Measurements from ENCODE around the gene KATNB1.
A peak's percentile ranks its signal among the peaks of the same experiment; 100 is the strongest.

Gene KATNB1

DNA sequence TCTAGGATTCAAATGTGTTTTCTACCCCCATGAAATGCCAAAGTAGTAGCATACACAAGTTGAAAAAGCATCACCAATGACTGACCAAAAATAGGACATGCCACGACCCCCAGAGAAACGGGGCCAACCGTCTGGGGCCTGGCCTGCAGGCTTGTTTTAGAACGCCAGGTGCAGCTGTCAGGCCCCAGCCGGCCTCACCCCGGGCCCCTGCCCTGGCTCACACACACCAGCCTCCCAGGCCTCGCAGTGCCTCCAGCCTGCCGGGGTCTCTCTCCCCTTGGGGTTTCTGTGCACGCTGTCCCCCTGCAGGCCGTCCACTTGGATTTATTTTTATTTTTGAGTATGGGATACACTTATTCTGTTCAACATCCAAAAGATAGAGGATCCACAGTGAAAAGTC is 7.9 kb downstream of the KATNB1 start:
- H3K9me3 ChIP-seq (ENCODE audit: insufficient read depth, low read depth, low read length) = peaks cover 5% of the 10 kb centered on the region
- WGBS (ENCODE audit: extremely low coverage, insufficient coverage, insufficient read length) = no CpG with 5 or more reads among the region's 10 CpGs
- H2AK5ac ChIP-seq (ENCODE audit: low read length) = no peak overlapping the region
- H3K4me2 ChIP-seq (ENCODE audit: low read length) = no peak overlapping the region
- H3K9ac ChIP-seq (ENCODE audit: low read length) = no peak overlapping the region
- no peak for DNase-seq
- no peak overlapping the region for H3K18ac ChIP-seq (ENCODE audit: low read length)
- H4K12ac ChIP-seq (ENCODE audit: low read depth, low read length) = no peak overlapping the region
- no peak overlapping the region for H3K14ac ChIP-seq (ENCODE audit: low read length)
- no peak overlapping the region for H4K8ac ChIP-seq (ENCODE audit: low read depth, low read length)
- H2BK120ac ChIP-seq (ENCODE audit: insufficient read depth, low read length, poor library complexity) = no peak overlapping the region
- peaks cover 2% of the 10 kb centered on the region for H3K79me1 ChIP-seq (ENCODE audit: low read length)
- peaks cover 3 to 4% of the 10 kb centered on the region in 2 experiments for H3K4me1 ChIP-seq (ENCODE audit: control insufficient read depth in 1 of 2, insufficient read depth in 2 of 2, low read length in 2 of 2)
- no peak overlapping the region for H3K4me3 ChIP-seq (ENCODE audit: low read depth, low read length)
- H3K4ac ChIP-seq (ENCODE audit: low read depth, low read length) = no peak overlapping the region
- H2AFZ ChIP-seq (ENCODE audit: insufficient read depth, low read length, poor library complexity) = no peak overlapping the region
- no peaks in the 10 kb centered on the region for H3K79me2 ChIP-seq (ENCODE audit: control insufficient read depth, insufficient read depth, low read length, poor library complexity)
- no peak overlapping the region for H4K91ac ChIP-seq (ENCODE audit: low read depth, low read length)
- no peak overlapping the region for H2BK12ac ChIP-seq (ENCODE audit: low read length)
- no peak overlapping the region for H3K23ac ChIP-seq (ENCODE audit: low read length)
- no peak overlapping the region for H2BK5ac ChIP-seq (ENCODE audit: low read depth, low read length, poor library complexity)
- peaks cover 0 to 2% of the 10 kb centered on the region in 2 experiments for H3K36me3 ChIP-seq (ENCODE audit: control insufficient read depth in 1 of 2, insufficient read depth in 2 of 2, low read length in 2 of 2)
- no peaks in the 10 kb centered on the region for H3K27me3 ChIP-seq (ENCODE audit: insufficient read depth, low read length)
- no peak overlapping the region for H3K27ac ChIP-seq (ENCODE audit: low read depth, low read length)

DNA sequence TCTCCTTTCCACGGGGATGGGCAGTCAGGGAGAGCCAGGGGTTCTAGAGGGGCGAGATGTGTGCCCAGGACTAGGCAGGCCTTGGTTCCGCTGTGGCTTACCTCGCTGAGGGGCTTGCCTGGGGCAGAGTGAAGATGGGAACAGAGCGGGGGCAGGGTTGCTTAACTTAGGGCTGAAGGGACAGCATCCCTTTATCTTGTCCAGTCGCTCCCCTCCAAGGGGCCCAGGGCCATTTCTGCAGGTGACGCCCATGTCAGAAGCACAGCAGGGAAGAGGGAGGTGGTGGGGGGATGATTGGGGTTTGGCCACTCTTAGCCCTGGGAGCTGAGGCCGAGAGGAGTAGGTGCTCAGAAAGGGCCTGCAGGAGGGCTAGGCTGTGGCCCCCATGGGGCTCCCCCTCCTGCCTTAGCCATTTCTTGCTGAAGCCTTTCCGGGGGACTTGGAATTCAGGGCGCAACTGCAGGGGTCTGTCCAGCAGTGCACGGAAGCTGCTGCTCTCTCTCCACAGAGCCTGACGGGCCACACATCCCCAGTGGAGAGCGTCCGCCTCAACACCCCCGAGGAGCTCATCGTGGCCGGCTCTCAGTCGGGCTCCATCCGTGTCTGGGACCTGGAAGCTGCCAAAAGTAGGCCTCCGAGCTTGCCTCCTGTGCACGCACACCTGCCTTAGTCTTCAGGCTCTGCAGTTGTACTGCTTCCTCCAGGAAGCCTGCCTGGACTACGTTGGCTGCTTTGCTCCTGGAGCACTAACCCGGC is 8.5 kb downstream of the KATNB1 start:
- Histone ChIP-seq H3K23ac (ENCODE audit: low read length) (no peak overlapping the region), H3K9me3 (ENCODE audit: insufficient read depth, low read depth, low read length) (peaks cover 5% of the 10 kb centered on the region), H3K27ac (ENCODE audit: low read depth, low read length) (no peak overlapping the region), H4K8ac (ENCODE audit: low read depth, low read length) (no peak overlapping the region), H3K18ac (ENCODE audit: low read length) (no peak overlapping the region), H4K12ac (ENCODE audit: low read depth, low read length) (no peak overlapping the region), H2AK5ac (ENCODE audit: low read length) (no peak overlapping the region), H3K79me2 (ENCODE audit: control insufficient read depth, insufficient read depth, low read length, poor library complexity) (no peaks in the 10 kb centered on the region), H2BK5ac (ENCODE audit: low read depth, low read length, poor library complexity) (no peak overlapping the region), H2AFZ (ENCODE audit: insufficient read depth, low read length, poor library complexity) (no peak overlapping the region), H3K14ac (ENCODE audit: low read length) (no peak overlapping the region), H3K4ac (ENCODE audit: low read depth, low read length) (no peak overlapping the region), H3K9ac (ENCODE audit: low read length) (no peak overlapping the region), H3K4me3 (ENCODE audit: low read depth, low read length) (peak overlapping the region; percentile 8), H3K27me3 (ENCODE audit: insufficient read depth, low read length) (no peaks in the 10 kb centered on the region), H3K36me3 (ENCODE audit: control insufficient read depth in 1 of 2, insufficient read depth in 2 of 2, low read length in 2 of 2) (peaks cover 0 to 2% of the 10 kb centered on the region in 2 experiments), H3K79me1 (ENCODE audit: low read length) (peaks cover 2% of the 10 kb centered on the region), H3K4me2 (ENCODE audit: low read length) (no peak overlapping the region), H4K91ac (ENCODE audit: low read depth, low read length) (no peak overlapping the region), H2BK12ac (ENCODE audit: low read length) (no peak overlapping the region), H3K4me1 (ENCODE audit: control insufficient read depth in 1 of 2, insufficient read depth in 2 of 2, low read length in 2 of 2) (peaks cover 10% of the 10 kb centered on the region in 2 experiments), H2BK120ac (ENCODE audit: insufficient read depth, low read length, poor library complexity) (no peak overlapping the region)
- no CpG with 5 or more reads among the region's 23 CpGs for WGBS (ENCODE audit: extremely low coverage, insufficient coverage, insufficient read length)
- no peak for DNase-seq

GRCh38 chr16:57744642-57744903 is 9.0 kb downstream of the KATNB1 start:
- H4K91ac ChIP-seq (ENCODE audit: low read depth, low read length) = no peak overlapping the region
- H3K79me2 ChIP-seq (ENCODE audit: control insufficient read depth, insufficient read depth, low read length, poor library complexity) = no peaks in the 10 kb centered on the region
- no peak for DNase-seq
- H2BK12ac ChIP-seq (ENCODE audit: low read length) = no peak overlapping the region
- peak overlapping the region; percentile 8 for H3K4me3 ChIP-seq (ENCODE audit: low read depth, low read length)
- no peak overlapping the region for H4K12ac ChIP-seq (ENCODE audit: low read depth, low read length)
- H2AK5ac ChIP-seq (ENCODE audit: low read length) = no peak overlapping the region
- no peak overlapping the region for H3K4me2 ChIP-seq (ENCODE audit: low read length)
- H3K4me1 ChIP-seq (ENCODE audit: control insufficient read depth in 1 of 2, insufficient read depth in 2 of 2, low read length in 2 of 2) = peaks cover 11 to 12% of the 10 kb centered on the region in 2 experiments
- WGBS (ENCODE audit: extremely low coverage, insufficient coverage, insufficient read length) = no CpG with 5 or more reads among the region's 7 CpGs
- H3K4ac ChIP-seq (ENCODE audit: low read depth, low read length) = no peak overlapping the region
- no peaks in the 10 kb centered on the region for H3K27me3 ChIP-seq (ENCODE audit: insufficient read depth, low read length)
- no peak overlapping the region for H4K8ac ChIP-seq (ENCODE audit: low read depth, low read length)
- peaks cover 2% of the 10 kb centered on the region for H3K79me1 ChIP-seq (ENCODE audit: low read length)
- H3K9me3 ChIP-seq (ENCODE audit: insufficient read depth, low read depth, low read length) = peaks cover 5% of the 10 kb centered on the region
- H3K14ac ChIP-seq (ENCODE audit: low read length) = no peak overlapping the region
- no peak overlapping the region for H3K9ac ChIP-seq (ENCODE audit: low read length)
- H3K23ac ChIP-seq (ENCODE audit: low read length) = no peak overlapping the region
- no peak overlapping the region for H2BK5ac ChIP-seq (ENCODE audit: low read depth, low read length, poor library complexity)
- H2BK120ac ChIP-seq (ENCODE audit: insufficient read depth, low read length, poor library complexity) = no peak overlapping the region
- no peak overlapping the region for H2AFZ ChIP-seq (ENCODE audit: insufficient read depth, low read length, poor library complexity)
- H3K27ac ChIP-seq (ENCODE audit: low read depth, low read length) = no peak overlapping the region
- H3K36me3 ChIP-seq (ENCODE audit: control insufficient read depth in 1 of 2, insufficient read depth in 2 of 2, low read length in 2 of 2) = peaks cover 0 to 2% of the 10 kb centered on the region in 2 experiments
- no peak overlapping the region for H3K18ac ChIP-seq (ENCODE audit: low read length)

GRCh38 chr16:57745768-57746167 is 10.2 kb downstream of the KATNB1 start:
- peaks cover 11 to 12% of the 10 kb centered on the region in 2 experiments for H3K4me1 ChIP-seq (ENCODE audit: control insufficient read depth in 1 of 2, insufficient read depth in 2 of 2, low read length in 2 of 2)
- H3K4me2 ChIP-seq (ENCODE audit: low read length) = no peak overlapping the region
- peaks cover 2% of the 10 kb centered on the region for H3K79me1 ChIP-seq (ENCODE audit: low read length)
- H3K14ac ChIP-seq (ENCODE audit: low read length) = no peak overlapping the region
- H3K23ac ChIP-seq (ENCODE audit: low read length) = no peak overlapping the region
- H4K12ac ChIP-seq (ENCODE audit: low read depth, low read length) = no peak overlapping the region
- no peak overlapping the region for H3K18ac ChIP-seq (ENCODE audit: low read length)
- no peaks in the 10 kb centered on the region for H3K79me2 ChIP-seq (ENCODE audit: control insufficient read depth, insufficient read depth, low read length, poor library complexity)
- no peak overlapping the region for H2BK5ac ChIP-seq (ENCODE audit: low read depth, low read length, poor library complexity)
- no peak overlapping the region for H2AFZ ChIP-seq (ENCODE audit: insufficient read depth, low read length, poor library complexity)
- no peak for DNase-seq
- H3K27ac ChIP-seq (ENCODE audit: low read depth, low read length) = no peak overlapping the region
- H3K36me3 ChIP-seq (ENCODE audit: control insufficient read depth in 1 of 2, insufficient read depth in 2 of 2, low read length in 2 of 2) = peaks cover 0 to 2% of the 10 kb centered on the region in 2 experiments
- H3K4ac ChIP-seq (ENCODE audit: low read depth, low read length) = no peak overlapping the region
- no CpG with 5 or more reads among the region's 3 CpGs for WGBS (ENCODE audit: extremely low coverage, insufficient coverage, insufficient read length)
- H3K27me3 ChIP-seq (ENCODE audit: insufficient read depth, low read length) = no peaks in the 10 kb centered on the region
- H3K4me3 ChIP-seq (ENCODE audit: low read depth, low read length) = no peak overlapping the region
- H2BK120ac ChIP-seq (ENCODE audit: insufficient read depth, low read length, poor library complexity) = no peak overlapping the region
- no peak overlapping the region for H2AK5ac ChIP-seq (ENCODE audit: low read length)
- H2BK12ac ChIP-seq (ENCODE audit: low read length) = no peak overlapping the region
- H4K8ac ChIP-seq (ENCODE audit: low read depth, low read length) = no peak overlapping the region
- no peak overlapping the region for H4K91ac ChIP-seq (ENCODE audit: low read depth, low read length)
- H3K9me3 ChIP-seq (ENCODE audit: insufficient read depth, low read depth, low read length) = peaks cover 5% of the 10 kb centered on the region
- no peak overlapping the region for H3K9ac ChIP-seq (ENCODE audit: low read length)
